ENCODE results near the gene ASCC1.

Gene ASCC1

DNA sequence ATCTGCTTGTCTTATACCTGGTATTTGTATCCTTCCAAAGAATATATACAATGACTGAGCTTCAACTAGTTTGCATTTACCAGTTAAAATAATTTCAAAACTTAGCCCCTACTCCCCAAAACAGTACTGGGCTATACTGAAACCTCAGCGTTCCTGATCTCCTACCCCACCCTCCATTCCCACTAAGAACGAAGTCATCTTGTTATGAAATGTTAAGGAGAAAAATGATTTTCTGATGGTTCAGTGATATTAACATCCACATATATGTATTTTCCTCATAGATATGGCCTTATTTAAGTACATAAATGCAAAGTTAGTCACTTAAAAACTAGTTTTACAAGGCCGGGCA is 29.1 kb downstream of the ASCC1 start:
- no peak overlapping the region for H3K27ac ChIP-seq (ENCODE audit: low read depth, low read length, severe bottlenecking)
- H3K36me3 ChIP-seq (ENCODE audit: control insufficient read depth, insufficient read depth, low read length): peaks cover 17% of the 10 kb centered on the region
- no peak overlapping the region for H3K4me3 ChIP-seq (ENCODE audit: extremely low read depth, insufficient read depth, low read length, poor library complexity, severe bottlenecking)
- 85 to 93% methylated on average over 1 of the region's 3 CpGs for WGBS, 2 experiments (ENCODE audit: insufficient coverage in 2 of 2)
- no peaks in the 10 kb centered on the region for H3K4me1 ChIP-seq (ENCODE audit: control insufficient read depth, insufficient read depth, low read length, poor library complexity, severe bottlenecking)
- peaks cover 3% of the 10 kb centered on the region for H3K9me3 ChIP-seq (ENCODE audit: control insufficient read depth, low read length)

DNA sequence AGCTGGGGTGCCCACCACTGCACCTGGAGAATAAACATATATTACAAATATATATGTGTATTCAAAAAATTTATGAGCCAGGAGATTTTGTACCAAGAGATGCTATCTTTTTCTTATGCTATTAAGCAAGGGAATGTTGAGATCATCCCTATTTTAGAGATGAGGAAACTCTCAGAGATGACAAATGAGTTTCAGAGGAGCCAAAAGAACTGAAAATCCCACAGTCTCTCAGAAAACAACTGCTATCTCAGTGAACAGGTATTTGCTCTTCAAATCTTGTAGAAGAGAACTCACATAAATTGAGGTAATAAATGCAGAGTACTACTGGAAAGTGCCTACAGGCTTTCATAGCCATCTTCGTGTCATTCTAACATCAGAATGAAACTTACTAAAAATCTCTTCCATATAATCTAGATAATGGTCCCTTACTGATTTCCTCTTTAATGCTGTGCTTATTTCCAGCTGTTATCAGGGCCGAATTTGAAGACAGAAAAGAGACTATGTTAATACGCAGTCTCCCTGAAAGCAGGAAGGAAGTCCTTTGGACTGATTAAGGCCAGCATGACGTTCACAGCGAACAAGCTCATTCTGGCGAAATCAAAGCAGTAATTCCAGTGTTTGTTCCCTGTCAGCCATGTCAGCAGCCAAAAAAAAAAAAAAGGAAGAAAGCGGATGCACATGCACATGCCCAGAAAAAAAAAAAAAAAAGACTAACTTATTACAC is 29.7 kb downstream of the ASCC1 start:
- Histone ChIP-seq H3K36me3 (ENCODE audit: control insufficient read depth, insufficient read depth, low read length) (peaks cover 23% of the 10 kb centered on the region), H3K4me3 (ENCODE audit: extremely low read depth, insufficient read depth, low read length, poor library complexity, severe bottlenecking) (no peak overlapping the region), H3K9me3 (ENCODE audit: control insufficient read depth, low read length) (peaks cover 3% of the 10 kb centered on the region), H3K27ac (ENCODE audit: low read depth, low read length, severe bottlenecking) (no peak overlapping the region), H3K4me1 (ENCODE audit: control insufficient read depth, insufficient read depth, low read length, poor library complexity, severe bottlenecking) (no peaks in the 10 kb centered on the region)
- WGBS, 2 experiments (ENCODE audit: insufficient coverage in 2 of 2): 86 to 90% methylated on average over 5 of the region's 7 CpGs

DNA sequence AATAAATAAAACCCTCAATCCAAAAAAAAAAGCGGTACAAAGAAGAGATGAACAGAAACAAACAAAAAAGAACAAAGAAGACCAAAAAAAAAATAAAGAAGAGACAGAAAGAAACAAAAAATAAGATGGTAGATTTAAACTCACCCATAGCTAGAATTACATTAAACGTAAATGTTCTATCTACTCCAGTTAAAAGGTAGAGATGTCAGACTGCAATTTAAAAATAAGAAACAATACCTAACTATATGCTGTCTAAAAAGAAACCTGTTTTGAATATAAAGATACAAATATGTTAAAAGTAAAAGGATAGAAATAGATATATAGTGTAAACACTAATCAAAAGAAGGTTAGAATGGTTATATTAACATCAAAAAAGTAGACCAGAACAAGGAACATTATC is 31.9 kb downstream of the ASCC1 start:
- no peaks in the 10 kb centered on the region for H3K4me1 ChIP-seq (ENCODE audit: control insufficient read depth, insufficient read depth, low read length, poor library complexity, severe bottlenecking)
- no peak overlapping the region for H3K27ac ChIP-seq (ENCODE audit: low read depth, low read length, severe bottlenecking)
- H3K36me3 ChIP-seq (ENCODE audit: control insufficient read depth, insufficient read depth, low read length): peaks cover 22% of the 10 kb centered on the region
- peaks cover 3% of the 10 kb centered on the region for H3K9me3 ChIP-seq (ENCODE audit: control insufficient read depth, low read length)
- no peak overlapping the region for H3K4me3 ChIP-seq (ENCODE audit: extremely low read depth, insufficient read depth, low read length, poor library complexity, severe bottlenecking)
- WGBS, 2 experiments (ENCODE audit: insufficient coverage in 2 of 2): no CpG with 5 or more reads among the region's 2 CpGs

DNA sequence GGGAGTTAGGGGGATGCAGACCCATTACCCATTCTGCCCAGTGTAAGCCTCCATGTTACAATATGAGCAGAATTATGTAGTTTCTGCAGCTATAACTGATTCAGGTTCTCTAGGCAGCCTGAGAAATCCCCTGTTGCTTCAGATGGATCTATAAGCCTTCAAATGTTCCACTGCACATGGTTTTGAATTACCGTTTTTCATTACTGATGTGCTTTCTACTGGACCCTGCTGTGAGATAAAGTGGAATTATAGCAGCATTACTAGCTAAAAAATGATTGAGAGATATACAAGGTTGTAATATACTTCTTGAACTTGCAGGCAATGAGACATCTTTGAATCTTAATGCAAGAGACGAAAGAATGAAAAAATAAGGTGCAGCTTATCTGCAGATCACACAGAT is 38.6 kb downstream of the ASCC1 start:
- no peak overlapping the region for H3K27ac ChIP-seq (ENCODE audit: low read depth, low read length, severe bottlenecking)
- peaks cover 11% of the 10 kb centered on the region for H3K4me1 ChIP-seq (ENCODE audit: control insufficient read depth, insufficient read depth, low read length, poor library complexity, severe bottlenecking)
- peaks cover 14% of the 10 kb centered on the region for H3K36me3 ChIP-seq (ENCODE audit: control insufficient read depth, insufficient read depth, low read length)
- no peaks in the 10 kb centered on the region for H3K9me3 ChIP-seq (ENCODE audit: control insufficient read depth, low read length)
- 100% methylated on average over 1 of the region's 2 CpGs; no CpG with 5 or more reads in 1 of the 2 experiments for WGBS, 2 experiments (ENCODE audit: insufficient coverage in 2 of 2)
- no peak overlapping the region for H3K4me3 ChIP-seq (ENCODE audit: extremely low read depth, insufficient read depth, low read length, poor library complexity, severe bottlenecking)

DNA sequence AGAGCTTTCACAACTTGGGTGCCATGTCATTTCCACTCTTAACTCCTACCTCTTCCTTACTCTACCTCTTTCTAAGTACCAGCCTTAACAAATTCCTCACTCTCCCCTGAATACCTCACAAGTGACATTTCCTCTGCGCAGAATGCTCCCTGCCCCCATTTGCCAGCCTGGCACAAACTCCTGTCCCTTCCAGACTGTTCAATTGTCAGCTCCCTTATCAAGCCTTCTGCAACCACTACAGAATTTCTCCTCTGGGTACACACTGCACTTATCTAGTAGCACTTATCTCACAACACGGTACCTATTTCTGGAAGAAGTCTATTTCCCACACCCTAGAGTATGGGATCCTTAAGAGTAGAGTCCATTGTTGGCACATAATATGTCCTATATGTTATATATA is 39.4 kb downstream of the ASCC1 start:
- H3K9me3 ChIP-seq (ENCODE audit: control insufficient read depth, low read length): no peaks in the 10 kb centered on the region
- no peak overlapping the region for H3K27ac ChIP-seq (ENCODE audit: low read depth, low read length, severe bottlenecking)
- H3K4me3 ChIP-seq (ENCODE audit: extremely low read depth, insufficient read depth, low read length, poor library complexity, severe bottlenecking): no peak overlapping the region
- H3K4me1 ChIP-seq (ENCODE audit: control insufficient read depth, insufficient read depth, low read length, poor library complexity, severe bottlenecking): peaks cover 12% of the 10 kb centered on the region
- H3K36me3 ChIP-seq (ENCODE audit: control insufficient read depth, insufficient read depth, low read length): peaks cover 10% of the 10 kb centered on the region
- WGBS, 2 experiments (ENCODE audit: insufficient coverage in 2 of 2): 90 to 100% methylated on average over 1 of the region's 2 CpGs

DNA sequence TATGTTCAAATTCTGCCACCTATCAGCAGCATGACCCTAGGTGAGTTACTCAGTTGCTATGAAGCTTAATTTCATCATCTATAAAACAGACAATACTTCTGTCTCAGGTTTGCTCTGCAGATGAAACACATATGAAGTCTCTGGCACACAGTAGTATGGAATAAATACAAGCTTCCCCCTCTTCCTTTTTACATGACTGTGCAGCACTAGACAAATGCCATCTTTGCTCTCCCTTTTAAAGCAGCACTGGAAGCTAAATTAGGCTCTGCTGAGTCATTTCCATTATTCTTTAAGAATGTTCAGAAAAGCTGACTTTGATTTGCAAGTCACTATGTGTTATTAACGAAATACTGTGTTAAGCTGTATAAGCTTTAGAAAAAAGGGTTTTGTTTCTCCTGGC is 40.9 kb downstream of the ASCC1 start:
- peaks cover 24% of the 10 kb centered on the region for H3K4me1 ChIP-seq (ENCODE audit: control insufficient read depth, insufficient read depth, low read length, poor library complexity, severe bottlenecking)
- H3K27ac ChIP-seq (ENCODE audit: low read depth, low read length, severe bottlenecking): no peak overlapping the region
- H3K9me3 ChIP-seq (ENCODE audit: control insufficient read depth, low read length): no peaks in the 10 kb centered on the region
- H3K36me3 ChIP-seq (ENCODE audit: control insufficient read depth, insufficient read depth, low read length): peaks cover 6% of the 10 kb centered on the region
- no peak overlapping the region for H3K4me3 ChIP-seq (ENCODE audit: extremely low read depth, insufficient read depth, low read length, poor library complexity, severe bottlenecking)
- WGBS, 2 experiments (ENCODE audit: insufficient coverage in 2 of 2): no CpG with 5 or more reads among the region's 1 CpG

DNA sequence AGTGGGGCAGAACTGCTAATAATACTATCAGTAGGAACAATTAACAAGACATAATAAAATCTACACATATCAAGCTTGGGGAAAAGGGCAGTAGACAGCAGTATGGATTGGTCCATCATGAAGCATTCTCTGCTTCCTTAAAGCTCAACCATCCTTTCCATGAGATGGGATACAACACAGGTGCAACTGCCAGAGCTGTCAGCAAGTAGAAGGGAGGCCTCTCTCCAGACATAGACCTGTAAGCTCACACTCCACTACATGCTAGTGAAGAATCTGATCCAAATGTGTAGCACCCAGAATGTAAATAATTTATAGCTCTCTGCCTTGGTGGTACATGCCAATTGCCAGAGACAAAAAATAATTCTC is 41.8 kb downstream of the ASCC1 start:
- peaks cover 4% of the 10 kb centered on the region for H3K36me3 ChIP-seq (ENCODE audit: control insufficient read depth, insufficient read depth, low read length)
- peaks cover 24% of the 10 kb centered on the region for H3K4me1 ChIP-seq (ENCODE audit: control insufficient read depth, insufficient read depth, low read length, poor library complexity, severe bottlenecking)
- no peak overlapping the region for H3K4me3 ChIP-seq (ENCODE audit: extremely low read depth, insufficient read depth, low read length, poor library complexity, severe bottlenecking)
- H3K9me3 ChIP-seq (ENCODE audit: control insufficient read depth, low read length): no peaks in the 10 kb centered on the region
- no peak overlapping the region for H3K27ac ChIP-seq (ENCODE audit: low read depth, low read length, severe bottlenecking)

DNA sequence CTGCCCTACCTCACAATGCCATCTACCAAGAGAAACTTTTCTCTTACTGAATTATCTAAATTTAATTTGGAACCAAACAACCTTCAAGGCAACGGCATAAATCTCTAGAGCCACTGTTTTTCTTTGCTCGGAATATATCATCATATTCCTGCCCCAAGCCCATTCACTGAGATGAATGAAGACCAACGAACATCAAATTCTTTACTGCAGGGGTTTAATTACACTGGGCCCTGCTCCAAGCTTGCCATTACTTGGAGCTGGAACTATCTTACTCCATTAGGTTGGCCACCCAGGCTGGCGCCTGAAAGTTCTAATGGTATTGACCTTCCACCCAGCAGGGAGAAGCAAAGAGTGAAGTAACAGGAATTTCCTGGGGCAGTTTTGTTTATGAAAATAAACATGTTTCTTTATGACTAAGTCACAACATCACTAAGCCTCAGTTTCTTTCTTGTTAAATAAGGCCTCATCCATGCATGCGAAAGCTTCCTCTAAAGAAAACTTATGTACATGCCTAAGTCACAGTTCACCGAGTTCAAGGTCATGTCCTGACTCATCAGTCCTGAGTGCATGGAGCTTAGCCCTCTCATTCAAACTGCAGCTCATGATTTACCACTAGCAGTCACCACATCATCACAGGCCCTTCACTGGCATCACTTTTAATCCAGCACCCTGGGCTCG is 42.3 kb downstream of the ASCC1 start:
- Histone ChIP-seq H3K4me3 (ENCODE audit: extremely low read depth, insufficient read depth, low read length, poor library complexity, severe bottlenecking) (no peak overlapping the region), H3K27ac (ENCODE audit: low read depth, low read length, severe bottlenecking) (no peak overlapping the region), H3K36me3 (ENCODE audit: control insufficient read depth, insufficient read depth, low read length) (no peaks in the 10 kb centered on the region), H3K9me3 (ENCODE audit: control insufficient read depth, low read length) (no peaks in the 10 kb centered on the region), H3K4me1 (ENCODE audit: control insufficient read depth, insufficient read depth, low read length, poor library complexity, severe bottlenecking) (peaks cover 24% of the 10 kb centered on the region)
- 92 to 100% methylated on average over 5 to 6 of the region's 7 CpGs for WGBS, 2 experiments (ENCODE audit: insufficient coverage in 2 of 2)

DNA sequence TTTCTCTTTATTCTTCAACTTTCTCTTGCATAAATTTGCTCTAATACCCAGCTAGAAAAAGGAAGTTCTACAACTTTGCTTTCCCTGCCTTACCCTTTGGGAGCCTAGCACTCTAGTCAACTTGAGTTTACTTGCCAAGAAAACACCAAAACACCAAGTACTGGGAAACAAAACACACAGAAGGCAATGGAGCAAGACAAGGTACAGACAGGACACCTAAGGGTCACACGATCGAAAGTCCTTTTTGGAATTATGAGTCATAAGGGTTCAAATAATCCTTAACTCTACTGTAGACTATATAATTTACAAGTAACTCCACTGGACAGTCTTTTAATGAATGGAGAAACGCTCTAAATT is 42.8 kb downstream of the ASCC1 start:
- Histone ChIP-seq H3K9me3 (ENCODE audit: control insufficient read depth, low read length) (no peaks in the 10 kb centered on the region), H3K36me3 (ENCODE audit: control insufficient read depth, insufficient read depth, low read length) (no peaks in the 10 kb centered on the region), H3K27ac (ENCODE audit: low read depth, low read length, severe bottlenecking) (no peak overlapping the region), H3K4me1 (ENCODE audit: control insufficient read depth, insufficient read depth, low read length, poor library complexity, severe bottlenecking) (peaks cover 24% of the 10 kb centered on the region), H3K4me3 (ENCODE audit: extremely low read depth, insufficient read depth, low read length, poor library complexity, severe bottlenecking) (no peak overlapping the region)
- WGBS, 2 experiments (ENCODE audit: insufficient coverage in 2 of 2): 100% methylated on average over 1 of the region's 3 CpGs; no CpG with 5 or more reads in 1 of the 2 experiments

DNA sequence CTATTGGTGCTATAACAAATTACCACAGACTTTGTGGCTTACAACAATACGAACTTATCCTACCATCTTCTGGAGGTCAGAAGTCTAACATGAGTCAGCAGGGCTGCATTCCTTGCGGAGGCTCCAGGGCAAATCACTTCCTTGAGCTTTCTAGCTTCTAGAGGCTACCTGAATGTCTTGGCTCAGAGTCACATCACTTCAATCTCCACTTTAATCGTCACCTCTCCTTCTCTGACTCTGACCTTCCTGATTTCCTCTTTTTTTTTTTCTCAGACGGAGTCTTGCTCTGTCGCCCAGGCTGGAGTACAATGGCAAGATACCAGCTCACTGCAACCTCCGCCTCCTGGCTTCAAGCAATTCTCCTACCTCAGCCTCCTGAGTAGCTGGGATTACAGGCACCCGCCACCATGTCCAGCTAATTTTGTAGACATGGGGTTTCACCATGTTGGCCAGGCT is 44.9 kb downstream of the ASCC1 start:
- Histone ChIP-seq H3K4me3 (ENCODE audit: extremely low read depth, insufficient read depth, low read length, poor library complexity, severe bottlenecking) (no peak overlapping the region), H3K27ac (ENCODE audit: low read depth, low read length, severe bottlenecking) (peak overlapping the region; percentile 1), H3K4me1 (ENCODE audit: control insufficient read depth, insufficient read depth, low read length, poor library complexity, severe bottlenecking) (peaks cover 24% of the 10 kb centered on the region), H3K9me3 (ENCODE audit: control insufficient read depth, low read length) (no peaks in the 10 kb centered on the region), H3K36me3 (ENCODE audit: control insufficient read depth, insufficient read depth, low read length) (no peaks in the 10 kb centered on the region)
- 87% methylated on average over 5 to 7 of the region's 7 CpGs for WGBS, 2 experiments (ENCODE audit: insufficient coverage in 2 of 2)

DNA sequence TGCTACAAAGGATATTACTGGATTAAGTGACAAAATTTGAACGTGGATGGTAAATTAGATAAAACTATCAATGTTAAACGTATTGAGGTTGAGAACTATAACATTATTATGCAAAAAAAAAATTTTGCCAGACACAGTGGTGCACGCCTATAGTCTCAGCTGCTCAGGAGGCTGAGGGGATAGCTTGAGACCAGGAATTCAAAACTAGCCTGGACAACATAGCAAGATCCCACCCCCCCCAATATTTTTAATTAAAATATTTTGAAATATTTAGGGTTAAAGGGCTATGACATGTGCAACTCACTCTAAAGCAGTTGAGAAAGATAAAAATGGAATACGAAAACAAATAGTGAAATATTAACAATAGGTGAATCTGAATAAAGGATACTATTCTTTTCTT is 45.3 kb downstream of the ASCC1 start:
- Histone ChIP-seq H3K27ac (ENCODE audit: low read depth, low read length, severe bottlenecking) (no peak overlapping the region), H3K9me3 (ENCODE audit: control insufficient read depth, low read length) (no peaks in the 10 kb centered on the region), H3K36me3 (ENCODE audit: control insufficient read depth, insufficient read depth, low read length) (no peaks in the 10 kb centered on the region), H3K4me3 (ENCODE audit: extremely low read depth, insufficient read depth, low read length, poor library complexity, severe bottlenecking) (no peak overlapping the region), H3K4me1 (ENCODE audit: control insufficient read depth, insufficient read depth, low read length, poor library complexity, severe bottlenecking) (peaks cover 24% of the 10 kb centered on the region)
- no CpG with 5 or more reads among the region's 4 CpGs for WGBS, 2 experiments (ENCODE audit: insufficient coverage in 2 of 2)

Data from mesodermal cell (in vitro differentiated cells).